Activated CD8-positive, alpha-beta memory T cell treated with anti-CD3 and anti-CD28 coated beads, Interleukin-2, amount 10 ng/mL, durations not matched to agents 7 days and 5 days (primary cell): ENCODE data around the gene AOPEP. TPM values are rescaled to one million over a fixed set of nuclear protein-coding genes. Genes with fewer than 3 reads are reported as not detected.

ENCODE experiments used
- ATAC-seq: fragments of 150-1000 bp; cut with Tn5 transposase; one replicate; pipeline ENCODE4 v1.10.0; 2021; ENCODE audit warnings: moderate library complexity
- CTCF ChIA-PET: fragments of 350-600 bp; sonication (Branson Sonifier 250); formaldehyde crosslinking; loops from one replicate; lab custom pipeline; 2021; ENCODE audit warnings: antibody characterized with exemption; lab: Charles Lee
- DNase-seq: peaks from one replicate; pipeline ENCODE4 v3.0.0-alpha.2; 2020
- H3K27ac Mint-ChIP-seq: one replicate; pipeline ENCODE4 v1.8.0; 2021; ENCODE audit warnings: mild to moderate bottlenecking, mixed read lengths
- H3K27me3 Mint-ChIP-seq: one replicate; pipeline ENCODE4 v1.8.0; 2021; ENCODE audit warnings: mixed read lengths
- H3K36me3 Mint-ChIP-seq: one replicate; pipeline ENCODE4 v1.8.0; 2021; ENCODE audit warnings: mild to moderate bottlenecking, mixed read lengths
- H3K4me1 Mint-ChIP-seq: one replicate; pipeline ENCODE4 v1.8.0; 2021; ENCODE audit warnings: mixed read lengths
- H3K4me3 Mint-ChIP-seq: one replicate; pipeline ENCODE4 v1.8.0; 2021; ENCODE audit warnings: mild to moderate bottlenecking, moderate library complexity, mixed read lengths
- H3K9me3 Mint-ChIP-seq: one replicate; pipeline ENCODE4 v1.8.0; 2022; ENCODE audit warnings: low read depth, mixed read lengths
- total RNA-seq, 2 experiments: library from RNA; stranded (reverse); gene quantifications; one replicate each; pipeline ENCODE4 v1.2.3, GENCODE V29; 2021

Gene AOPEP
- total RNA-seq, 2 experiments from 2014 or later: 9.8 to 13.7 TPM

DNA sequence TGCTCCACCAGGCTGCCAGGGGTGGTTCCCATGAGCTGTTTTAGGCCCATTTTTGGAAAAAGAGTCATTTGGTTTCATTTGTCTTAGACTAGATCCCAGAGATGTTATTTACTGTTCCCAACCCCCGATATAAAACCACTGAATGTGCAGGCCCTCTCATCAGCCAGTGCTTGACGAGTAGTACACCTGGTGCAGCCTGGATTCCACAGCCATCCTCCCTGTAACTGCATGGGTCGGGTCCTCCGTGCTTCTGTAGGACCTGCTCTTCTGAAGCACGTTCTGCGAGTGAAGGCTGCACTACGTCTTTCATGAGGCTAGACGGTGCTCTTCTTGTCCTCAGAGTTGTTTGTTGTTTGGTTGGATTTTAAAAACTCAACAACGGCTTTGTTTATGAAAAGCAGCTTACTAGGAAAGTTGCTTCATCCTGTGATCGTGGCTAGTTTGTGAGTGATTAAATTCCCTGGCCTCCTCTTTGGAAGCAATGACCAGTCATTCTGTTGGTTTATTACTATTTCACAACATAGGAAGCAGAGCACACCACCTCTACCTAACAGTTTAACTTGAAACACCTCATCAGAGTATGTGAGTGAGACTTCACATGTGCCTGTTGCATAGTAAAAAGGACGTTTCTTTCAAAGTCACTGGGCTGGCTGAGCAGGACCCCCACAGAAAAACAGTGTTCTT lies 135.2 kb downstream of the AOPEP start:
- no peak for ATAC-seq
- no peaks in the 10 kb centered on the region for H3K9me3 Mint-ChIP-seq
- H3K4me1 Mint-ChIP-seq: peaks cover 40% of the 10 kb centered on the region

GRCh38 chr9:94864196-94864595 lies 137.7 kb downstream of the AOPEP start:
- H3K36me3 Mint-ChIP-seq: peaks cover 2% of the 10 kb centered on the region
- H3K9me3 Mint-ChIP-seq: no peaks in the 10 kb centered on the region
- CTCF ChIA-PET: no interaction called here
- no peak overlapping the region for H3K27ac Mint-ChIP-seq
- no peak for DNase-seq
- peaks cover 4% of the 10 kb centered on the region for H3K27me3 Mint-ChIP-seq
- no peak overlapping the region for H3K4me3 Mint-ChIP-seq
- no peak for ATAC-seq
- peaks cover 40% of the 10 kb centered on the region for H3K4me1 Mint-ChIP-seq

More for the DNA sequence above, 135.2 kb downstream of the AOPEP start:
- Mint-ChIP-seq H3K27me3 (peaks cover 4% of the 10 kb centered on the region), H3K27ac (peak overlapping the region; percentile 92), H3K4me3 (peak overlapping the region; percentile 51), H3K36me3 (peaks cover 4% of the 10 kb centered on the region)
- CTCF ChIA-PET: interaction anchor here (0.7 to 1.5 kb wide), 5 partner anchors 10 to 269 kb away, joined by 3 to 8 read pairs (median 4); no protein-coding TSS in a partner anchor
- no peak for DNase-seq

- CTCF ChIA-PET: no interaction called here
- peaks cover 41% of the 10 kb centered on the region for H3K4me1 Mint-ChIP-seq
Observed at GRCh38 chr9:94864862-94865509, 138.5 kb downstream of the AOPEP start.

GRCh38 chr9:94865582-94866452 lies 139.3 kb downstream of the AOPEP start:
- CTCF ChIA-PET: interaction anchor here (1.1 kb wide), 1 partner anchor 9 kb away, joined by 3 read pairs; no protein-coding TSS in a partner anchor
- no peak for DNase-seq
- Mint-ChIP-seq H3K36me3 (peaks cover 4% of the 10 kb centered on the region), H3K27ac (no peak overlapping the region), H3K9me3 (no peaks in the 10 kb centered on the region), H3K4me1 (peaks cover 38% of the 10 kb centered on the region), H3K4me3 (no peak overlapping the region), H3K27me3 (peaks cover 4% of the 10 kb centered on the region)
- ATAC-seq: no peak

More at GRCh38 chr9:94864862-94865509, 138.5 kb downstream of the AOPEP start:
- Mint-ChIP-seq H3K4me3 (no peak overlapping the region), H3K36me3 (no peaks in the 10 kb centered on the region), H3K9me3 (no peaks in the 10 kb centered on the region), H3K27me3 (peaks cover 4% of the 10 kb centered on the region), H3K27ac (no peak overlapping the region)
- DNase-seq (no peak), ATAC-seq (no peak)

DNA sequence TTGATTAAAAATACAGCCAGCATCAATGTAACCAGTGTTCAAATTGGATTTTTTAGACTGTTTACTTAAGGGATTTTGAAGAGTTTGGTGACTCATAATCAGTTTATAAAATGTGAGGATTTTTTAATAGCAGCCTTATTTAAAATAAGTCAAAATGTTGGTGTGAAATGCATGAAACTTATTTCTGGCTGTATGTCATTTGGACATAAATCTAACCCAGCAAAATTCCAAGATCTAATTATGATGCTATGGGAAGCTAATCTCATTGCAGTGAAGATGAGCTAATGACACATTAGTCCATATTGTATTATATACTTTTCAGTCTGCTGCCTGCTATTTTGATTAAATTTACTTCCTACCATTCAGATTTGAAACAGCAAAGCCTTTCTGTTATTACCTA lies 140.3 kb downstream of the AOPEP start:
- ATAC-seq (no peak), DNase-seq (no peak)
- Mint-ChIP-seq H3K36me3 (peaks cover 9% of the 10 kb centered on the region), H3K4me3 (no peak overlapping the region), H3K27me3 (peaks cover 4% of the 10 kb centered on the region), H3K9me3 (no peaks in the 10 kb centered on the region), H3K27ac (no peak overlapping the region), H3K4me1 (peaks cover 38% of the 10 kb centered on the region)
- CTCF ChIA-PET: interaction anchor here (0.8 to 1.1 kb wide), 2 partner anchors 8 to 198 kb away, joined by 3 read pairs; no protein-coding TSS in a partner anchor

- DNase-seq: no peak
- peaks cover 9% of the 10 kb centered on the region for H3K27me3 Mint-ChIP-seq
- H3K36me3 Mint-ChIP-seq: peaks cover 9% of the 10 kb centered on the region
- H3K4me3 Mint-ChIP-seq: no peak overlapping the region
- CTCF ChIA-PET: interaction anchor here (0.8 to 1.6 kb wide), 2 partner anchors 11 to 199 kb away, joined by 3 read pairs; no protein-coding TSS in a partner anchor
- H3K9me3 Mint-ChIP-seq: no peaks in the 10 kb centered on the region
- peaks cover 36% of the 10 kb centered on the region for H3K4me1 Mint-ChIP-seq
- no peak for ATAC-seq
- no peak overlapping the region for H3K27ac Mint-ChIP-seq
Observed at GRCh38 chr9:94867281-94867841, 140.9 kb downstream of the AOPEP start.

DNA sequence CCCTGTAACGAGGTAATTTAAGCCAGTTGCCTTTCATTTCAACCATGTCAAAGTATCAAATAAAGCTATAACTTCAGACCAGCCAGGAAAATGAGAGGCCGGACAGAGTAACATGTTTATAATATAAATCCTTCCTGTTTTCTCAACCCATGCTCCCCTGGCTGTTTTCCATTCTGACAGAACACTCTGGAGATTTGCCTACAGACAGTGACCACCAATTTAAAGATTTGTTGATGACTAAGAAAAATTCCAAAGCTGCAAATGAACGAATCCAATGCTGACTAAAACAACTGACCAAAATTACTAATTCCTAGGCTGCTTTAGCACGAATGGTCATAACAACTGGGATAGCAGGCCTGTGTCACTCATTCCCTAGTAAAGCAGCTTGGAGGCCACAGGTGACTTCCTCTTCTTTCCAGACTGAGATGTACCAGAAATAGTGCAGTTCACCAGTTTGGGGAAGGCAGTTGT lies 141.4 kb downstream of the AOPEP start:
- ATAC-seq (no peak), DNase-seq (no peak)
- no peak overlapping the region for H3K4me3 Mint-ChIP-seq
- H3K27me3 Mint-ChIP-seq: peaks cover 14% of the 10 kb centered on the region
- no peak overlapping the region for H3K27ac Mint-ChIP-seq
- H3K36me3 Mint-ChIP-seq: peaks cover 12% of the 10 kb centered on the region
- no peaks in the 10 kb centered on the region for H3K9me3 Mint-ChIP-seq
- peaks cover 35% of the 10 kb centered on the region for H3K4me1 Mint-ChIP-seq
- CTCF ChIA-PET: interaction anchor here (1.2 to 1.6 kb wide), 2 partner anchors 10 to 11 kb away, joined by 3 to 5 read pairs; no protein-coding TSS in a partner anchor

DNA sequence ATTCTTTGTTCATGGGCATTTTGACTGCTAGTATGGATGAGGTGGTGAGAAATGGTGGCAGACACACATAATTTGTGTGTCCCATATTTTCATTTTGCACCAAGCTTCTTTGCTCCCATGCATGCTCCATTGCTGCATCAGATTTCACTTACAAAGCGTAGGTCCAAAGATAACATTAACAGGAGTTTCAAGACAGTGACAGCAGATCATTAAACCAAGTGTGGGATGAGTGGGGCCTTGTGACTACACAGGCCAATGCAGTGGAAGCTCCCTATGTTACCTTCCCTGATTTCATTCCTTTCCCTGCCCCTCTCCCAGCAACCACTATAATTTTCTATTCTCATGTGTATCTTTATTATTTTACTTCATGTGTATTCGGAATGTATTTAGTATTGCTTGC lies 142.0 kb downstream of the AOPEP start:
- H3K27me3 Mint-ChIP-seq: peaks cover 18% of the 10 kb centered on the region
- ATAC-seq (no peak), DNase-seq (no peak)
- no peak overlapping the region for H3K4me3 Mint-ChIP-seq
- H3K4me1 Mint-ChIP-seq: peaks cover 37% of the 10 kb centered on the region
- H3K27ac Mint-ChIP-seq: no peak overlapping the region
- no peaks in the 10 kb centered on the region for H3K9me3 Mint-ChIP-seq
- CTCF ChIA-PET: interaction anchor here (1.2 to 1.6 kb wide), 2 partner anchors 10 to 11 kb away, joined by 3 to 5 read pairs; no protein-coding TSS in a partner anchor
- H3K36me3 Mint-ChIP-seq: peaks cover 12% of the 10 kb centered on the region

- H3K27me3 Mint-ChIP-seq: peaks cover 14% of the 10 kb centered on the region
- ATAC-seq (no peak), DNase-seq (no peak)
- no peak overlapping the region for H3K27ac Mint-ChIP-seq
- H3K4me3 Mint-ChIP-seq: no peak overlapping the region
- no peaks in the 10 kb centered on the region for H3K9me3 Mint-ChIP-seq
- H3K36me3 Mint-ChIP-seq: peaks cover 12% of the 10 kb centered on the region
- peaks cover 29% of the 10 kb centered on the region for H3K4me1 Mint-ChIP-seq
- CTCF ChIA-PET: no interaction called here
Observed at GRCh38 chr9:94869415-94869843, 142.9 kb downstream of the AOPEP start.

- Mint-ChIP-seq H3K27me3 (peaks cover 14% of the 10 kb centered on the region), H3K9me3 (no peaks in the 10 kb centered on the region), H3K27ac (no peak overlapping the region), H3K4me1 (peaks cover 31% of the 10 kb centered on the region), H3K4me3 (no peak overlapping the region), H3K36me3 (peaks cover 13% of the 10 kb centered on the region)
- ATAC-seq (no peak), DNase-seq (no peak)
- CTCF ChIA-PET: interaction anchor here (0.7 kb wide), 1 partner anchor 13 kb away, joined by 3 read pairs; no protein-coding TSS in a partner anchor
Observed at GRCh38 chr9:94870465-94870792, 143.9 kb downstream of the AOPEP start.

DNA sequence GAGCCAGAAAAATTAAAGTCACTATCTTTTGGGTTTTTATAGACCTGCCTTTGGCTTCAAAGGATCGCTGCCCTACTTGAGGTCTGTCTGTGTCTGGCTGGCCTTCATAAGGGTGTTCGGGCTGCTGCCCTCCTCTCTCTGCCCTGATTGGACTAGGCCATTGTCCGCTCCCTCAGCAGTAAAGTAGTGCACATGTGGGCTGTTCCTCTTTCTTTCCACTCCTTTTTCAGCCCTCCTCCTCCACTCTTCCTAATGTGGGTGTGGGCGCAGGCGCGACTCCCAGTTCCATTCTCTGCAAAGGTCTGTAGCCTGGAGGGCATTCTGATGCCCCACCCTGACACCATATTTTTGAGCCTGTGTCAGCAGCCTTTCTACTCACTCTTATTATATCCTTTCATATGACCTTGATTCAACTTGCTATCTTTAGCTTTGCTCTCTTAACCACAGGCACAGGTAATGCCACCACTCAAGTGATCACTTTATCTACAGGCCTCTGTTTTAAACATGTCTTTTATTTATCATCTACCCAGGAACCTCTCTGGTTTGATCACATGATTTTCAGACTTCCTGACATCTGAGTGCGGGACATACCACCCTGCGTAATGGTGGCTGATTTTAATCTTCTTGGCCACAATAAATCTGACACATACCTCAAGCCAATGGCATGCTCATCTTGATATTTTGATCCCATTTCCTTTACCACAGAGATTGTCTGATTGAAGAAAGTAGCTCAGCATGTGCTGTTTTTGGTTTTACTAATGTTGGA lies 144.5 kb downstream of the AOPEP start:
- H3K36me3 Mint-ChIP-seq: peaks cover 17% of the 10 kb centered on the region
- H3K27me3 Mint-ChIP-seq: peaks cover 14% of the 10 kb centered on the region
- DNase-seq (peak; percentile 69), ATAC-seq (peak; percentile 80)
- CTCF ChIA-PET: interaction anchor here (1.0 to 1.5 kb wide), 3 partner anchors 10 to 257 kb away, joined by 3 to 5 read pairs (median 3); no protein-coding TSS in a partner anchor
- H3K4me1 Mint-ChIP-seq: peaks cover 37% of the 10 kb centered on the region
- H3K4me3 Mint-ChIP-seq: no peak overlapping the region
- no peaks in the 10 kb centered on the region for H3K9me3 Mint-ChIP-seq
- H3K27ac Mint-ChIP-seq: peak overlapping the region; percentile 73
